Stimulated activated CD4-positive, alpha-beta T cell treated with anti-CD3 and anti-CD28 coated beads, Interleukin-2, amount 100 ng/mL, for 24 hours (primary cell): ENCODE measurements around the gene ABCA2.

Experiments
- DNase-seq, 2 donors: peaks; one replicate each; pipeline ENCODE4 v3.0.0-alpha.2; 2020

The ABCA2 gene

GRCh38 chr9:136996361-136997292, 31.4 kb downstream of the ABCA2 start, which contains the start of gene CLIC3:
TSS of gene CLIC3 (minus strand) at chr9:136996568. CDS start at chr9:136996543, 25 bp downstream.
- peak; percentile 48 to 49 for DNase-seq

DNA sequence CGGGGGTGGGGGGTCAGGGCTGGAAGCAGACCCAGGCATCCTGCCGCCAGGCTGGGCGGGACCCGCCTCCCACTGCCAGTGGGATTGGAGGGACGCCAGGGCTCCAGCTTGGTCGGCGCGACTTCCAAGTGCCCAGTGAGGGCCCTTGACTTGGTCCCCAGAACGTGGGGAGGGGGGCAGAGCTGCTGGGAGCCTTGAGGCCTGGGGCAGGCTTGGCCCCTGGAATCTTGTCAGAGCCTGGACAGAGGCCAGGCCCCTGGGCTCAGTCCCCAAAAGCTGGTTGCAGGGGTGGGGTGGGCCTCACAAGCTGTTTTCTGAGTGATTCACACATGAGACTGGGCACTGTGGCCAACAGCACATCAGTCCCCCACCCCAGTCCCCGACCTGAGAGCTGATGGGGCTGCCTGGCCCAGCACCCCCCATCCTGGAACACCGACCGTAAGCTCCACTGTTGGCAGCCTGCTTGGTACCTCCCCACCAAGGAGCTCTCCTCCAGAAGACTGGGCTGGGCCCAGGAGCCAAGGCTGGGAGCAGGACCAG, 32.2 kb downstream of the ABCA2 start:
- no peak for DNase-seq

- no peak for DNase-seq
These were observed 32.7 kb downstream of the ABCA2 start for GRCh38 chr9:136995362-136995761.

DNA sequence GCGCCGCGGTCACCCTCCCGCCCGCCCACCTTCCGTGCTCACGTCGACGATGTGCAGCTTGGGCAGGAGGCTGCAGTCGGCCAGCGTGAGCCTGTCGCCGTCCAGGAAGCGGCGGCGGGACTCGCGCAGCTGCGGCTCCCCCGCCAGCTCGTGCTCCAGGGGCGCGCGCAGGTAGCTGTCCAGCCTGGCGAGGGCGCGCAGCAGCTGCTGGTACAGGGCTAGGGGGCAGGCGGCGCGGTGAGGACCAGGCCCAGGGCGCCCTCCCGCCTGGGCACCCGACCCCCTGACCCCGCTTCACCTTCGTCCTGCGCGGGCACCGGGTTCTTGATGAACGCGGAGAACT, 33.2 kb downstream of the ABCA2 start:
- no peak for DNase-seq

DNA sequence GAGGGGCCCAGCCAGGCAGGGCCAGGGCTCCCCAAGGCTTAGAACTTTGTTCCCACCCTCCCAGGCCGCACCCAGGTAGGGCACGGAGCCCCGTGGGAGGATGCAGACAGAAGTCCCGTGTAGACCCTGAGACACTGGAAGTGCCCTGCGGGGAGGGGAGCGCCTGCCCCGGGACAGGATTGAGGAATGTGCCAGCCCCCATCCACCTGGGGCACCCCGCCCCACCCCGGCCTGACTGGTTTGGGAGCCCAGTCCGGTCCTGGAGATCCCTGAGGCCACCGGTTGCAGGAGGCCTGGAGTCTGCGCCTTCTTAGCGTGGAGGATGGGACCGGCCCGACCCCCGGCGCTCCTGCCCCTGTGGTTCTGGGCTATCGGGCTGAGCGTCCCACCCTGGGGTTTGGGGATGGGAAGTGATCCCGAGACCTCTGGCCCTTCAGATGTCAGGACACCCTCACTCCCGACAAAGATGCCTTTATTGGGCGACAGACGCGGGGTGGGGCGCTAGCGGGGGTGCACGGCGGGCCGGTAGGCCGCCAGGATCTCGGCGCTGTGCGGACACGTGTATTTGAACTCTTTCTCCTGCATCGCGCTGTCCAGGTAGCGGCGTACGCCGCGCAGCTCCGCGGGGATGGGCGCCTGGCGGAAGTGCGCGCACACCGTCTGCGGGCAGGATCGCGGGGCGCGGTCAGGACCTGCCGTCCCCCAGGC, 33.7 kb downstream of the ABCA2 start:
- no peak for DNase-seq

- no peak for DNase-seq
These were observed 35.1 kb downstream of the ABCA2 start for GRCh38 chr9:136992819-136993369.

DNA sequence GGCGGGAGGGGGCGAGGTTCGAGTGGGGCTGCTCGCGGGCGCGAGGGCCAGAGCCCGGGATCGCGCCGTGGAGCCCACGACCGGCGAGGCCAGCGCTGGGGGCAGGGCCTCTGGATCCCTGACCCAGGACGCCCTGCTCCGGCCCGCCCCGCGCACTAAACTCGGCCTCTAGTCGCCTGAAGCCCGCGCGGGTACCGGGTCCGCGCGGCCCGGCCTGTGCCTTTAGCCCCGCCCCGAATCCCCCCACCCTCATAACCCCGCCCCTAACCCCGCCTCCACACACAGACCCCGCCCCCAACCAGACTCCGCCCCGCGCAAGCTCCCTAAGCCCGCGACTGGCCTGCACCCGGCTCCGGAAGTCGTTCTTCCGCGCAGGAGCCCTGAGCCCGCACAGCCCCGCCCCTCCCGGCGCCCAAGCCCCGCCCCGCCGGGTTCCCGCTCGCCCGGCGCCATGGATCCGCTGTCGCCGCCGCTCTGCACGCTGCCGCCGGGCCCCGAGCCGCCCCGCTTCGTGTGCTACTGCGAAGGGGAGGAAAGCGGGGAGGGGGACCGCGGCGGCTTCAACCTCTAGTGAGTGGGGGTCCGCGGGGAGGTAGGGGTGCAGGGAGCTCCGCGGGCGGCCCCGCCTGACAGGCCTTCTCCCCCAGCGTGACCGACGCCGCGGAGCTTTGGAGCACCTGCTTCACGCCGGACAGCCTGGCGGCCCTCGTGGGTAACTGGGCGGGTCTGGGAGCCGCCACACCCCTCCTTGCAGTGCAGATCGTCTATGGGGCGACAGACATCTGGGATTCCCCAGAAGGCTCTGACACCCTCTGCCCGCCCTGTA, 35.8 kb downstream of the ABCA2 start, which contains the start of gene PAXX:
Gene PAXX (plus strand): TSS at position 430 of the 826 bp plus-strand sequence. CDS start 22 bp downstream, at position 452.
- peak; percentile 96 to 97 for DNase-seq

- no peak for DNase-seq
These were observed 37.7 kb downstream of the ABCA2 start for GRCh38 chr9:136990242-136990911.

GRCh38 chr9:136988872-136989271, 39.2 kb downstream of the ABCA2 start:
- DNase-seq = no peak

- DNase-seq = no peak
These were observed 42.2 kb downstream of the ABCA2 start for GRCh38 chr9:136985853-136986252.

DNA sequence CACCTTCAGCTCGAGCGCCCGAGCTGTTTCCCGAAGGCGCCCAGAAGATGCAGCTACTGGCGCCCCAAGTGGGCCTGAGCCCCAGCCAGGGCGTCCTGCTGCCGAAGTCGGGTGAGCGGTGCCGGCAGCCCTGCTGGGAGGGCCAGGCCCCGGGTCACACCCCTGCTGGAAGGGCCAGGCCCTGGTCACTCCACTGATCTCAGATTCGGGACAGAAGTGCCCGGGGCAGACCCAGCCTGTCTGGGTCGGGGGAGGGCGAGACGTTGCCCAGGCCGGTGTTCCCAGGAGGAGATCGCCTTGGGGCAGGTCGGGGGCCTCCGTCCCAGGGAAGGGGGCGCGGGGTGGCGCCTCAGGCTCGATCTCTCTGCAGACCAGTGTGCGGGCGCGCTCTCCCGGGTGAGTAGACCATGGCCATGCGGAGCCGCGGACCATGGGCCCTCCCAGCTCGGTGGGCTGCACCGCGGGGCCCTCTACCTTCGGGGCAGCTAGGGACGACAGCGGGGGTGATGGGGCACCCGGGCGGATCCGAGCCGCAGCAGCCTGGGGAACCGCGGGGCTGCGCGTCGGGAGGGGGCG, 42.9 kb downstream of the ABCA2 start:
- no peak for DNase-seq

DNA sequence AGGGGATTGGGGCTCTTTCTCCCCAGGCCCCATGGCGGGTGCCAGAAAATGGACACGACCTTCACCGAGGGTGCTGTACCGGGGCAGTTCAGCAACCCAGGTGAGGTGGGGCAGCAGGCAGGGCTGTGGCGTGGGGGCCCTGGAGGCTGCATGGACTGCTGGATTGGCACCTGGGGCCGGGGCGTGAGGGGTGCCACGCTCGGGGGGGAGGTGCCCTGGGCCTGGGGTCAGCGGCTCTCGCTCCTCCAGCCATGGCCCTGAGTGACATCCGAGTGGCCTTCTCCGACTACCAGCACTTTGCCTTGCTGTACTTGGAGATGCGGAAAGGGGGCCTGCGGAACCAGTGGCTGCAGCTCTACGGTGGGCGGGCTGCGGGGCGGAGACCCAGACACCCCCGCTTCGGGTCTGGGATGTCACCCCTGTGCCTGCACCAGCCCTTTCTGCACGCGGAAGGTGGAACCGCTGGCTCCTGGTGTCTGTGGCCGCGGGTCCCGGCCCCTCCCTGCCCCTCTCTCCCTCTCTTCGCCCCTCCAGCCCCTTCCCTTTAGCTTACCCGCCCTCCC, 43.5 kb downstream of the ABCA2 start:
- no peak for DNase-seq

- no peak for DNase-seq
These were observed 44.3 kb downstream of the ABCA2 start for GRCh38 chr9:136983656-136984314.

- DNase-seq = no peak
These were observed 44.9 kb downstream of the ABCA2 start for GRCh38 chr9:136983167-136983566.

- DNase-seq = no peak
These were observed 45.6 kb downstream of the ABCA2 start, which contains the start of gene LCNL1 for GRCh38 chr9:136982232-136983051. TSS of gene LCNL1 (plus strand) at chr9:136982993. CDS start at chr9:136983587, 594 bp downstream.

GRCh38 chr9:136981588-136982231, 46.3 kb downstream of the ABCA2 start:
- DNase-seq = no peak

- no peak for DNase-seq
These were observed 47.2 kb downstream of the ABCA2 start for GRCh38 chr9:136980669-136981478.
